B cell (primary cell): ENCODE results near the gene CINP. TPM values are rescaled to one million over a fixed set of nuclear protein-coding genes. Genes with fewer than 3 reads are reported as not detected.

ENCODE experiments used
- ATAC-seq: fragments of 200-7000 bp; cut with Tn5 transposase; one replicate; pipeline ENCODE4 v1.10.0; 2021; ENCODE audit warnings: low read depth, mild to moderate bottlenecking, moderate number of reproducible peaks, moderate library complexity
- CTCF ChIA-PET: fragments of 350-600 bp; sonication (Branson Sonifier 250); formaldehyde crosslinking; loops from one replicate; lab custom pipeline; 2021; ENCODE audit warnings: antibody characterized with exemption, inconsistent platforms; lab: Charles Lee
- POLR2A ChIA-PET: fragments of 350-600 bp; sonication (Branson Sonifier 250); formaldehyde crosslinking; loops from one replicate; lab custom pipeline; 2021; ENCODE audit warnings: antibody characterized with exemption; lab: Charles Lee
- DNase-seq: peaks from one replicate; pipeline ENCODE4 v3.0.0; 2013
- H2AFZ ChIP-seq: 2 replicates; pipeline ENCODE4 v1.6.1; 2012; ENCODE audit warnings: mild to moderate bottlenecking, low read depth, low read length; ENCODE audit not compliant: insufficient read depth, poor library complexity, severe bottlenecking
- H3K27ac ChIP-seq, 2 donors: 1 replicate in 1 of 2; 2 replicates in 1 of 2; pipeline ENCODE4 v1.5.1; 2012 to 2013; ENCODE audit warnings: low read length in 2 of 2, mild to moderate bottlenecking in 2 of 2, moderate library complexity in 1 of 2
- H3K27me3 ChIP-seq, 4 experiments: fragments of 200-600 bp in 1 of 4; sonication (generic) in 1 of 4; replicated peaks in 1 of 4; 1 replicate in 2 of 4; 2 replicates in 2 of 4; pipeline versions ENCODE4 v1.6.1 to v1.7.0; 2013 to 2016; ENCODE audit warnings: low read length in 3 of 4, mild to moderate bottlenecking in 2 of 4, mixed read lengths in 1 of 4, moderate library complexity in 1 of 4; ENCODE audit not compliant: insufficient read depth in 4 of 4, control insufficient read depth in 3 of 4; ENCODE audit errors: control extremely low read depth in 1 of 4
- H3K36me3 ChIP-seq, 2 experiments: replicated peaks in 1 of 2; 1 replicate in 1 of 2; 2 replicates in 1 of 2; pipeline versions ENCODE4 v1.6.1 to v1.7.1; 2013; ENCODE audit warnings: low read length in 1 of 2; ENCODE audit not compliant: insufficient read depth in 2 of 2, control insufficient read depth in 1 of 2; ENCODE audit errors: control extremely low read depth in 1 of 2, extremely low read depth in 1 of 2
- H3K4me1 ChIP-seq, 2 donors: fragments of 200-600 bp in 1 of 2; sonication (generic) in 1 of 2; 1 replicate in 1 of 2; 2 replicates in 1 of 2; pipeline versions ENCODE4 v1.5.1 to v1.6.1; 2013 to 2017; ENCODE audit warnings: low read length in 2 of 2; ENCODE audit not compliant: control insufficient read depth in 2 of 2, insufficient read depth in 2 of 2
- H3K4me2 ChIP-seq: replicated peaks from 2 replicates; pipeline ENCODE3; 2012; ENCODE audit warnings: mild to moderate bottlenecking, low read depth, low read length; ENCODE audit not compliant: poor library complexity, severe bottlenecking
- H3K4me3 ChIP-seq, 5 experiments: fragments of 200-600 bp in 1 of 5; sonication (generic) in 1 of 5; 1 replicate in 3 of 5; 2 replicates in 2 of 5; pipeline versions ENCODE4 v1.5.1 to v1.7.0; 2011 to 2016; ENCODE audit warnings: low read length in 4 of 5, mild to moderate bottlenecking in 4 of 5, low read depth in 2 of 5, control low read depth in 1 of 5, moderate library complexity in 1 of 5; ENCODE audit not compliant: insufficient read depth in 1 of 5; ENCODE audit errors: control extremely low read depth in 1 of 5, extremely low read depth in 1 of 5
- H3K79me2 ChIP-seq: fragments of 200-600 bp; sonication (generic); one replicate; pipeline ENCODE4 v1.6.0; 2016; ENCODE audit warnings: low read length; ENCODE audit not compliant: control insufficient read depth, insufficient read depth
- H3K9ac ChIP-seq: fragments of 200-600 bp; sonication (generic); 2 replicates; pipeline ENCODE4 v1.6.1; 2017; ENCODE audit warnings: mild to moderate bottlenecking, low read length, moderate library complexity
- H3K9me3 ChIP-seq, 3 donors: one replicate each; pipeline versions ENCODE4 v1.6.1 to v1.7.1; 2013; ENCODE audit warnings: low read length in 2 of 3; ENCODE audit not compliant: control insufficient read depth in 2 of 3, insufficient read depth in 1 of 3; ENCODE audit errors: control extremely low read depth in 1 of 3
- H4K20me1 ChIP-seq: 2 replicates; pipeline ENCODE4 v1.6.0; 2012; ENCODE audit warnings: mild to moderate bottlenecking, low read length; ENCODE audit not compliant: insufficient read depth, control insufficient read depth, poor library complexity, severe bottlenecking
- H3K27ac Mint-ChIP-seq: one replicate; pipeline ENCODE4 v1.8.0; 2021; ENCODE audit warnings: mixed read lengths
- H3K27me3 Mint-ChIP-seq: one replicate; pipeline ENCODE4 v1.8.0; 2021; ENCODE audit warnings: mixed read lengths
- H3K4me1 Mint-ChIP-seq: one replicate; pipeline ENCODE4 v1.8.0; 2021; ENCODE audit warnings: mixed read lengths
- H3K4me3 Mint-ChIP-seq: one replicate; pipeline ENCODE4 v1.8.0; 2021; ENCODE audit warnings: mixed read lengths
- H3K9me3 Mint-ChIP-seq: one replicate; pipeline ENCODE4 v1.8.0; 2022; ENCODE audit warnings: mixed read lengths; ENCODE audit not compliant: insufficient read depth
- CTCF ChIP-seq: fragments of 200-600 bp; IDR thresholded peaks from one replicate; pipeline ENCODE4 v1.8.0; 2022; ENCODE audit warnings: antibody characterized with exemption, mild to moderate bottlenecking
- EZH2 ChIP-seq: IDR thresholded peaks from 2 replicates; pipeline ENCODE4 v1.6.1; 2012; ENCODE audit warnings: borderline replicate concordance, low read depth, mild to moderate bottlenecking, moderate library complexity, low read length; ENCODE audit not compliant: insufficient read depth, poor library complexity, severe bottlenecking
- WGBS: methylation state at CpG from one replicate; pipeline ENCODE4 v1.1.5; 2013; ENCODE audit warnings: missing lambda C conversion rate; ENCODE audit not compliant: insufficient coverage; 5-methylcytosine and 5-hydroxymethylcytosine counted together
- intact Hi-C: fragments of 100-400 bp; cut with micrococcal nuclease; formaldehyde crosslinking; loops from one replicate; pipeline ENCODE4 v1.10.0; 2022
- polyA plus RNA-seq: library from polyadenylated mRNA; depleted of rRNA; stranded (reverse); fragments of >200 nt; gene quantifications from 2 replicates; pipeline ENCODE4 v1.2.3, GENCODE V29; 2012
- total RNA-seq, 2 donors: library from RNA; stranded (reverse); fragments of 120-200 nt in 1 of 2; gene quantifications; 1 replicate in 1 of 2; 2 replicates in 1 of 2; pipeline versions ENCODE4 v1.2.3 to v1.2.4, GENCODE V29; 2013 to 2022

Gene CINP
- total and polyA plus RNA-seq, 2 donors (not counting 1 experiment from before 2014, with no cell fraction given): 21.9 to 28.8 TPM

- Mint-ChIP-seq H3K9me3 (no peaks in the 10 kb centered on the region), H3K27ac (no peak overlapping the region), H3K27me3 (no peaks in the 10 kb centered on the region), H3K4me3 (no peak overlapping the region), H3K4me1 (no peaks in the 10 kb centered on the region)
- ChIA-PET CTCF (no interaction called here), POLR2A (no interaction called here)
- H3K36me3 ChIP-seq: peaks cover 14 to 60% of the 10 kb centered on the region in 2 experiments
- no peaks in the 10 kb centered on the region for H3K27me3 ChIP-seq
- no CpG with 5 or more reads among the region's 5 CpGs for WGBS
- no peaks in the 10 kb centered on the region for H3K79me2 ChIP-seq
- ATAC-seq (no peak), DNase-seq (no peak)
- no peaks in the 10 kb centered on the region for H3K9me3 ChIP-seq
- H3K4me2 ChIP-seq: no peak overlapping the region
- no peak overlapping the region for H3K9ac ChIP-seq
- intact Hi-C loops: no loop called here
- no peaks in the 10 kb centered on the region for H3K4me1 ChIP-seq
- TF ChIP-seq CTCF (no peak), EZH2 (no peak)
- H3K4me3 ChIP-seq: no peak overlapping the region
- H2AFZ ChIP-seq: no peak overlapping the region
- H4K20me1 ChIP-seq: no peaks in the 10 kb centered on the region
- H3K27ac ChIP-seq: no peak overlapping the region
These were observed 20.5 kb downstream of the CINP start for GRCh38 chr14:102342238-102342637.

GRCh38 chr14:102341566-102341965 lies 21.1 kb downstream of the CINP start:
- no peaks in the 10 kb centered on the region for H3K9me3 Mint-ChIP-seq
- WGBS: 97% methylated on average over 8 of the region's 8 CpGs
- no peaks in the 10 kb centered on the region for H3K27me3 Mint-ChIP-seq
- ATAC-seq (no peak), DNase-seq (no peak)
- POLR2A ChIA-PET: interaction anchor here (0.7 kb wide), 1 partner anchor 254 kb away, joined by 9 read pairs; no protein-coding TSS in a partner anchor
- Histone ChIP-seq H3K4me3 (no peak overlapping the region), H4K20me1 (no peaks in the 10 kb centered on the region), H2AFZ (no peak overlapping the region), H3K79me2 (no peaks in the 10 kb centered on the region), H3K36me3 (peaks cover 14 to 54% of the 10 kb centered on the region in 2 experiments), H3K4me1 (no peaks in the 10 kb centered on the region), H3K9me3 (no peaks in the 10 kb centered on the region), H3K9ac (no peak overlapping the region), H3K27me3 (no peaks in the 10 kb centered on the region), H3K4me2 (no peak overlapping the region), H3K27ac (no peak overlapping the region)
- intact Hi-C loops: no loop called here
- H3K27ac Mint-ChIP-seq: no peak overlapping the region
- no peaks in the 10 kb centered on the region for H3K4me1 Mint-ChIP-seq
- CTCF ChIA-PET: no interaction called here
- no peak overlapping the region for H3K4me3 Mint-ChIP-seq
- TF ChIP-seq EZH2 (no peak), CTCF (no peak)
